HG02840 (cell line): Measurements from ENCODE around the gene XRCC5.
A peak's percentile ranks its signal among the peaks of the same experiment; 100 is the strongest.
"Not testable (repeated sequence)": the region's sequence is repeated elsewhere in the genome, so short reads cannot be mapped to it uniquely, and the experiment has no call there.

Experiments
- ATAC-seq: cut with Tn5 transposase; IDR thresholded peaks from one replicate; pipeline ENCODE4 v1.9.1; 2021; ENCODE audit warnings: mild to moderate bottlenecking, moderate library complexity, moderate number of reproducible peaks; ENCODE audit not compliant: unreplicated experiment, low FRiP score

The XRCC5 gene

DNA sequence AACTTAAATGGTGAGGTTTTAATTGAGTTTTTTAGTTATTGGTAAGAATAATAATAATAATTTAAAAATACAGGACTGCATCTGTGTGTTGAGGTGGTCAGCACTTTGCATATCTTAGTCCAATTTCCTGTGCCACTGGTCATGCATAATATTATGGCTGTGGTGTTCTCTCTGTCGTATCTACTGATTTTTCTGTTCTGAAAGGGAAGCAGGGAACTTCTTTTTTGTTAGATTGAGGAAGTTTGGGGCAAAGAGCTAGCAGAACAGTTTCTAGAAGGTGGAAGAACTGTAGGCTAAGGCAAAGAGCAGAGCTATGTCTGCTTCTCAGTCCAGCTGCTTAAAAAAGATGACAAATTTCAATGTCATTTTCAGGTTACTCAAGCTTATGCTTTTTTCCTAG, 74.3 kb downstream of the XRCC5 start:
- ATAC-seq: no peak

DNA sequence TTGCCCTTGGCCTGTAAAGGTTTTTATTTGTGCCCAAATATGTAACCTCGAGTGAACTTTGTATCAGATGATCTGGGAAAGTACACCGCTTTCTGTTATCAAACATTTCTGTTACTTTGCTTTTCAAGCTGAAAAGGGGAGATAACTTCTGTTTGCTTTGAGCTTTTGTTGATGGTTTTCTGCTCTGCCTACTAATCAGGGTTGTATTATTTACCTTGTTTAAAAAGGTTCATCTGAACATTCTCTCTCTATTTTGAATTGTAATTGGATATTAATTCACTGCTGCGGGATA, 79.4 kb downstream of the XRCC5 start:
- ATAC-seq: no peak

DNA sequence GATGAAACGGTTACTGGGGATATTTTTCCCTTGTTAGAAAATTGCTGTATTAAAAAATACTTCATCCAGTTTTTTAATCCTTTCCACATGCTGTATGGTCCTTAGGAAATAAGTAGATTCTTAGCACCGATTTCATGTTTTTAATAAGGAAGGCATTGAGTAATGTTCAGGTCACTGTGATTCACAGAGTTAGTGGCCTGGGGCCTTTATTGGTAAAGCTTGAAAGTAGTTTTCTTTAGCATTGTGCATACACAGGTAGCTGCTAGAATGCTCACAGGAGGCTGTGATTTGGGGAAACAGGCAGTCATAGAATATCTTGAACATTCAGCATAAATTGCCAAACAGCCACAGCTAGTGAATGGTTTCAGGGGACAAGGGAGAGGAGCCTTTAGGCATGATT, 79.8 kb downstream of the XRCC5 start:
- ATAC-seq: no peak

DNA sequence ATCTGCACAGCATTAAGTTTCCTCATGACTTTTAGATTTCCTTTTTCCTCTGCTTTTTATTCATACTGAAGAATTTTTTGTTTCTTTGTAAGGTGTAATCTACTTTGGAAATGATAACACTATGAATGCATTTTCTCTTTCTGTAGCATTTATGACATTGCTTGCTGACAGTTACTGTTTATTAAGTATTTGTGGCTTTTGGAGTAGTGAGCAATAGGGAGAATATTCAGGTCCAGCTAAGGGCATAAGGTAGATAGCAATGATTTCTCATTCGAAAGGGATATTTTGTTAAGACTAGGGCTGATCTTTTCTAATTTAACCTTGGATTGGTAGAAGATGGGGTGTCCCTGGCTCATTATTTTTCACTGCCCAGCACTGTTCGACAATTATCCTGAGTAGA, 80.3 kb downstream of the XRCC5 start:
- ATAC-seq: no peak

DNA sequence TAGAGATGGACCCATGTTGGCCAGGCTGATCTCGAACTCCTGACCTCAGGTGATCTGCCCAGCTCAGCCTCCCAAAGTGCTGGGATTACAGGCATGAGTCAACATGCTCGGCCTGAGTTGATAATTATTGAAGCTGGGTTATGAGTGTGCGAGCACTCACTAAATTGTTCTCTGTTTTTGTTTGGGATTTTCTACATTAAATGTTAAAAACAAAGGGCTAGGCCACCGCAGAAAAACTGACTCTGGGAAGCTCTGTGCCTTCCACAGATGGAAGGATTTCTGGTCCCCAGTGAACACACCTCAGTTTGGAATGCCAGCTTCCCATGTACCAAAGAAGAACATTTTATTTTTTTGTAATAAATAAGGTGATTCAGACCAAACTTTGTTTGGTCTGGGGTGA, 83.0 kb downstream of the XRCC5 start:
- no peak for ATAC-seq

DNA sequence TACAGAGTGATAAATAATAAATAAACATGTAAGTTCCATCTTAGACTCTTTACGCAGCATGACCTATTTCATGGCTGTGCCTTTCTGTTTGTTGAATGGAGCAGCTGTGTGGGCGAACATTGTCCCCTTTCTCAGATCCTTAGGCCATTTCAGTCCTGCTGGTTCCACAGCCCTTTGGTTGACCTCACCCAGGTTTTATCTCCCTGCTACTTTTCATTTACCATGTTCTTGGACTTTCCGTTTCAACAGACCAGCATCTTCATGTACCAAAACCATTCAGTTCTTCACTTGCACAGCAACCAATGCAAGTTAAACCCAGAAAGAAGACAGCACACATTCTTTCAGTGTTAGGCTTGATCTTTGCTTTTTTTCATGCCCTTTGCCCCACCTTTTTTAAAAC, 83.8 kb downstream of the XRCC5 start:
- no peak for ATAC-seq

DNA sequence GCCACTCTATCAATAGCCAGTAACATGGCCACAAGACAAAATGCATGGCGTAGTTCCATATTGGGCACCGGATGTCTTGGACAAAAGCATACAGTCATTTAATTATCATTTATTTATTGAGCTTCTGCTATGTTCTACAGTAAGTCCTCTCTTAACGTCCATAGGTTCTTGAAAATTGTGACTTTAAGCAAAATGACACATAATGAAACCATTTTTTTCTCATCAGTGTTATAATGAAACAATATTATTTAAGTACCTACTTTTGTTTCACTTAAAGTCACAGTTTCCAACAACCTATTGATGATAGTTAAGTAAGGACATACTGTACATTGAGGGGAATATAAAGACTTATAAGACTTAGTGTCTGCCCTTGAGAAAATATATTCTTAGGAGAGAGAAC, 84.9 kb downstream of the XRCC5 start:
- ATAC-seq: no peak

DNA sequence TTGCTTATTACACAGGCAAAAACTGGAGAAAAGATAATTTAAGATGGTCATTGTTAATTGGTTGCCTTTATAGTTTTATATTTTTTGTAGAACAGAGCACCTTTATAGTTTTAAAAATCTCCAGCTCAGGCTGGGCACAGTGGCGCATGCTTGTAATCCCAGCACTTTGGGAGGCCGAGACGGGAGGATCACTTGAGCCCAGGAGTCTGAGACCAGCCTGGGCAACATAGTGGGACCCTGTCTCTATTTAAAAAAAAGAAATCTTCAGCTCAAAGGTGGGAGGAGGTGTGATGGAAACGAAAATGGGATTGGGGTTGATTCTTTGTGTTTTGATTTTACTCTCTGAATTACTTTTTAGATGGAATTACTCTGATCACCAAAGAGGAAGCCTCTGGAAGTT, 85.4 kb downstream of the XRCC5 start:
- no peak for ATAC-seq

DNA sequence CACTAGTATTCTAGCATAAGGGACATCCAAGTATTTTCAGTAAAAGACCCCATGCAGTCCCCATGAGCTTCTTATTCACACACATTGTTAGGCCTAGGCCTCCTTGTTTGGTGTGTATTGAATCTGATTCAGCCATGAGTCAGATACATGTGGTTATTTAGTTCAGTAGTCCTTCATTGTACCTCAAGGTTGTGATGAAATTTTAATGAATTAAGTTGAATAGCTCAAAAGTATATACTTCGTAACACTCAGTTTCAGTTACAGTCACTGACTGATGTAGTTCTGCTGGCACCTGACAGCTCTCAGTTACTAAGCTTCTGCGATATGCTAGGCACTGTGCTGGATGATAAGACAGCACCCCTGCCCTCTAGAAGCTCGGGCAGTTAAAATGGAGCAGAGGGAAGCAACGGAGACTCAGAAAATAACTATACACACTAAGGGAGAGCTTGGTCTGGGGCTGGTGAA, 86.4 kb downstream of the XRCC5 start:
- no peak for ATAC-seq

DNA sequence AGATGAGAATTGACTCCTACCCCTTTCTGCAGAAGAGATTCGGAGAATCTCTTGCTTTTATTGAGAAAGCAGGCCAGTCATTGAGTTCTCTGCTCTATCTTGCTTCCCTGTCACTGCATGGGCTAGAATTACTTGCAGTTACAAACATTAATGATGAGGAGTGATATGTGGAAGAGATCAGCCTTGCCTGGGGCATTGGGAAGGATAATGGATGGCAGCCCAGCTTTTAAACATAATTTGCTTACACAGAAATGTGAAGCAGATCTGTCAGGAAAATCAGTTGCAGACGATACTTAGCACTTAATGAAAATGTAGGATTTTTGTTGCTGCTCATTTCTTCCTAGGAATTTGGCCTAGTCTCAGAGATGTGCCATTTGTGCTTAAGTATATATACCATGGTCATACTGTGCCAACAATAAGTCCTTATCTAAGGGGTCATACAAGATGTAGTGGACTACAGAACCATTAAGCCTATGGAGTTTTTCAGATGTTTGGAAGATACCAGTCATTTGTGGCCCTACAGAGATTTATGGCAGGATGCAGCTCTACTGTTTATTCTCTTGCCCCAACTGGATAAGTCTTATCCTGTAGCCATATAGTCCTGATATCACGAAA, 92.7 kb downstream of the XRCC5 start:
- ATAC-seq: no peak

DNA sequence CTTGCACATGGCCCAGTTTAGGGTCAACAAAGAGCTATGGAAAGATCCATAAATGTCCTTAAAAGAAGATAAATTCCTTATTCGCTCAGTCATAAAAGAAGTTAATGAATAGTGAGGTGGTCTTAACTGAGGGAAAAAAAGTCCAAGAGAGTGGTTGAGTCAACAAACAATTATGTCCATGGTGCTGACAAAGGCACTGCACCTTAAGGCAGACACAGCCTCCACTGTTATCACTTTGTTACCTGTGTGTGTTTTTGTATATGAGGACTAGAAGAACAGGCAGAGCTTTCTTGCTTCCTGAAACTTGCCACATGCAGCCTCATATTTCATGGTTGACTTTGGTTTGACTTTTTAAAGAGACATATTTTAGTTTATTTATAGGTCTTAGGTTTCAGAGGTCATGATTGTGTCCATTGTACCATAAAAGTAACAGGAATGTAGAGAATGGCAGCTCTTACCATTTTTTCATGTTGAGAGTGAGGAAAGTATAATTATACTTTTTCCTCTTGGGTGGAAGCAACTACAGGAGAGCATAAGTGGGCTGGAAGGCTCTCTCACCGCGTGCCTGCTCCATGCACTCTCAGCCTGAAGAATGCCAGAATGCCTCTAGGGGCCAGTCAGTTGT, 93.6 kb downstream of the XRCC5 start:
- ATAC-seq: no peak

DNA sequence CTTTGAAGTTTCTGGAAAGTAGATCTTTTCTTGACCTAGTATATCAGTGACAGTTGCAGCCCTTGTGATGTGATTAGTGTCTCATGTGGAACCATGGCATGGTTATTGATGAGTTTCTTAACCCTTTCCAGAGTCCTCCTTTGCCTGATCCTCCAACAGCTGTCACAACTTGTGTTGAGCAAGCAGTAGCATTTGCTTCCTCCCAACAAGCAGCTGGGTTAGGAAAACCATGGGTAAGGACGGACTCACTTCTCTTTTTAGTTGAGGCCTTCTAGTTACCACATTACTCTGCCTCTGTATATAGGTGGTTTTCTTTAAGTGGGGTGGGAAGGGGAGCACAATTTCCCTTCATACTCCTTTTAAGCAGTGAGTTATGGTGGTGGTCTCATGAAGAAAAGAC, 96.3 kb downstream of the XRCC5 start:
- ATAC-seq: peak; percentile 5

DNA sequence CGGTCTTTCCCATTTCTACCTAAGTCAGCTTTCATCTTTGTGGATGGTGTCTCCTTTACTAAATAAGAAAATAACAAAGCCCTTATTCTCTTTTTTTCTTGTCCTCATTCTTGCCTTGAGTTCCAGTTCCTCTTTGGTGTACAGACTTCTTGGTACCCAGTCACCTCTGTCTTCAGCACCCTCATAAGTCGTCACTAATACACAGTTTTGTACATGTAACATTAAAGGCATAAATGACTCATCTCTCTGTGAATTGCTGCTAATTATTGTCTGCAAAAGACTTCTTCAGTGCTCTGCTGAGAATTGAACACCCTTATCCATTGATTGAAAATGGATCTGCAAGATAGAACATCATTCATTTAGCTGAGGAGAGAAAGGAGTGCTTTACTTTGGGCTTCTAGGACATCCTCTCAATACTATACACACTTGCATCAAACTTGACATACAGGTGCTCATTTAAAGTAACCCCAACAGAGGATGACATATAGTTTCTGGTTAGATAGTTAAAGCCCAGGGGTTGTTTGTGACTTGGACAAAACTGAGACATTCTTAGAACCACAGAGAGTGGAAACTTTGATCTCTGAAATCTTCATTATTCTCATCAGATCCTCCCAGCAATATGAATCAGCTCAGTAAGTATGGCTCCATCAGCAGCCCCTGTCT, 97.0 kb downstream of the XRCC5 start:
- ATAC-seq: peak; percentile 66

DNA sequence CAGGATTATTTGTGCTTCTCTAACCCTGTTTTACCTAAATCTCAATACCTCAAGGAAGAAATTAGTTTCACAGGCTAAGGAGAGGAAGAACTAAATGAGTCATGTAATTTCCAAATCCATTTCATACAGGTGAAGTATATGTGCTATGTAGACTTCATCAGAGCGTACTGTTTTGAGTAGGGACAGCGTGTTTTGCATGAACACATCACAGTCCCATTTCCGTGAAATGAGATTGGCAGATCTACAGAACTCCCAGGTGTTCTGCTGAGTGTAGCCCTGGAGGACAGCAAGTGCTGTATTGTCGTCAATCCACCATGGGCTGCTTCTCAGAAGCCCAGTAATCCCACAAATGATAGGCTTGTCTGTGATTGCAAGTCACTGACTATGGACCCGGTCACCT, 97.7 kb downstream of the XRCC5 start:
- ATAC-seq: peak; percentile 39

DNA sequence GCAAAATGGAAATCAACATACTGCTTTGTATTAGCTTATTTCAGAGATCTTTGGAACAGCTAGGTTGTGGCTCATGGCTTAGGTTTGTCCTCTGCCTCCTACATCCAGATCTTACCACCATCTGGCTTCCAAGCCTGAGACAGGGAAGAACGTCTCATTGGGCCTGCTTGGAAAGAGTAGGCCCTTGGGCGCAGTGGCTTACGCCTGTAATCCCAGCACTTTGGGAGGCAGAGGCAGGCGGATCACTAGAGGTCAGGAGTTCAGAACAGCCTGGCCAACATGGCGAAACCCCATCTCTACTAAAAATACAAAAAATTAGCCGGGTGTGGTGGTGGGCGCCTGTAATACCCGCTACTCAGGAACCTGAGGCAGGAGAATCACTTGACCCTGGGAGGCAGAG, 99.5 kb downstream of the XRCC5 start:
- not testable (repeated sequence) for ATAC-seq

DNA sequence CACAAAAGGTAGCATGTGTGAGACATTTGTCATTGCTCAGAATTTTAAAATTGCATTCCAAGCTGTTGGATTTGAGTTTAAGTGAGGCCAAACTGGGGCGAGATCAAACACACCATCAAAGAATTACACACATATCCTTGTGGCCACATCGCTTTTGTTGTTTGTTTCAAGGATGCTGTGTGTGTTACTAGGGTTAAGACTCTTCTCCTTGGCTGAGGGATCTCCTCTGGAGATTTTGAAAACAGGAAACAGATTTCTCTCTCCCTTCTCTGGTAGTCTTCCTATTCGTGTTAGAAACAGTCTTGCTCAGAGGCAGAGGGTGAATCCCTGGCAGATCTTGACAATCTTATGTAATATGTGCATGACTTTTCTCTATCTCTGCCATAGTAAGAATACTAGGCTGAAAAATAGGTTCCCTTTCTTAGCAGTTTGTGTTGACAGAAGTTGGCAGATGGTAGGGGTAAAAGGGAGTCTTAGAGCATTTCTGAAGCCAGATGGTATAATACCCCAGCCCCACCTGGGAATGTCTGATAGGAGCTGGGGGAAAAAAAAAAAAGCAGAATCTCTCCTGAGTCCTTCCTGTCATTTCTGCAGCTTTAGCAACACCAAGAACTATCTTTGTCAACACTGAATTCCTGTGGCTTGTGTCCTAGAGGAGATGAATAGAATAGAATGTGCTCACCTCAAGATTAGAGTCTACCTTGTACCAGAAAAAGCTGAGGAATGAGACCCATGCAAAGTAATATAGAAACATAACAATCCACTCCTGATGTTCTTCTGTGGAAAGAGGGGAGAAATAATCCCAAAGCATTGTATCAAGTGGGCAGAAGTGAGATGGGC, 101.8 kb downstream of the XRCC5 start:
- ATAC-seq: no peak

DNA sequence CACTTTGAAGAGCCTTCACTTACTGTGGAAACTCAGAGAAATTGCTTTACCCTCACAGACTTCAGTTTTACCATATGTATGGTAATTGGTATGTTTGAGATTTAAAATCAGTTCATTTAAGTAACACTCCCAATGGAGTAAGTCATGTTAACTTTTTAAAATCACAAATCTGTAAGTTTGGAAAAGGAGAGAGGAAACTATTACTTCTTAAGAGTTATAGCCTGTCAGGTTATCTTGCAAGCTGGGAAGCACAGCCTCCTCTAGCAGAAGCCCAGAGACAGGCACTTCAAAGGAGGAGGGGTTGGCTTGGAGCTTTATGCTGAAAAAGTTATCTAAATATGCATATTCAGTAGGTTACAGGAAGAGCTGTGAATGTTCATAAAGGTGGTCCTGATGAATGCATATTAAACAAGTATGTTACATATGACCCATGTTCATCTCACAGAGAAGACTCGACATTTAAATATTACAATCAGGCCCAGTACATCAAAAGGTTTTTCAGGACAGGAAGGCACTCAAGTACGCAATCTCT, 102.5 kb downstream of the XRCC5 start:
- no peak for ATAC-seq

DNA sequence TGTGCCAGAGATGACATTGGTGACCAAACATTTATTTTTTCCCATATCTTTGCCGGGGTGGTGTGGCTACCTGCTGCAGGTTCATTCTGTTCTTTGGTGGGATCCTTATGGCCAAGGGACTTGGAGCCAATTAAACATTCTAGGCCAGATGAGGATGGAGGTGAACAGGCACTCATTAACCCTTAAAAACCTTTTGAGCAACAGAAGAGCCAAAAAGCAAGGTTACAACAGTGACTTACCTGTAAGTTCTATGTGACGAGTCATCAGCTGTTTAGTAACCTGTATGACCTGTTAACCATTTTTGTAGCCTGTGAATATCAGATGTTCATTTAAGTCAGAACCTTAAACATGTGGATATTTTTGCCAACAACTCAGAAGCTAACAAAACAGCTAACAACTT, 105.6 kb downstream of the XRCC5 start:
- no peak for ATAC-seq

DNA sequence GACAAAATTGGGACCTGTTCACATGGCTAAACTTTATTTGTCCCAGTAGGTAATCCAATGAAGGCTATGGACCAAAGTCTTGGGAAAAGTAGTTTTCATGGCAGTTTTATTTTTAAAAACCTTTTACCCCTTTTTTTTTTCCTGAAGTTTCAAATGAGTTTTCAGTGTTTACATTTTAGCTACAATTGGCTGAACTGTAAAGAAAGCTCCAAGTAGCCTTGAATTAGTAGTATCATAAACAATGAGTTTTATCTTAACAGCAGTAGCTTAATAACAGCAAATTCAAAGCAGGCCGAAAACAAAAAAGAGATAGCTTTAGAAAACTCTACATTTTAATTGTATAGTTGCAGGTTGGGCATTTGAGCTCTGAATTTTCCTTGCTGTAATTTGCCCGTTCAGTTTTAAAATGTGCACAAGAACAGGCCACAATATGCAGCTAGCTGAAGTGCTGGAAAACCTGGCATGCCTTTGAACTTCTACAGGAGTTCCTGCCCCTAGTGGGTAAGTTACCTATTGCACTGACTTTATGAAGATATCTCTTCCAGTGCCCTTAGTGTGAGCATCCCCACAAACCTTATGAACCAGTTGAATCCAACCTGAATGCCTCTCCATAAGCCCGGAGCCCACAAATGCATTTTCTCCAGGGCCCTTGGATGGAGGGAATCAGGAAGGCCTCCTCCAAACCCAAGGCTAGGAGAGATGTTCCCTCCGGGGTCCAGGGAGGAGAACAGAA, 106.7 kb downstream of the XRCC5 start:
- ATAC-seq: no peak
